Upper lobe of left lung (tissue), 6 donors: ENCODE results near the gene LRRC2. TPM values are rescaled to one million over a fixed set of nuclear protein-coding genes. Genes with fewer than 3 reads are reported as not detected.

Experiments used
- ATAC-seq, 2 donors: fragments of 200-7000 bp; cut with Tn5 transposase; one replicate each; pipeline ENCODE4 v1.9.1; 2022; ENCODE audit warnings: mild to moderate bottlenecking in 2 of 2, moderate library complexity in 2 of 2; ENCODE audit not compliant: low FRiP score in 2 of 2
- DNase-seq, 2 donors: peaks; one replicate each; pipeline ENCODE4 v3.0.0-alpha.2; 2019 to 2020
- H3K27ac ChIP-seq, 4 donors: fragments of 200-600 bp; sonication (generic); one replicate each; pipeline ENCODE4 v1.5.1; 2016 to 2019
- H3K27me3 ChIP-seq, 4 donors: fragments of 200-600 bp; sonication (generic); one replicate each; pipeline ENCODE4 v1.5.1; 2017 to 2019
- H3K36me3 ChIP-seq, 4 donors: fragments of 200-600 bp; sonication (generic); one replicate each; pipeline ENCODE4 v1.5.1; 2016 to 2019
- H3K4me1 ChIP-seq, 4 donors: fragments of 200-600 bp; sonication (generic); one replicate each; pipeline ENCODE4 v1.5.1; 2018 to 2019
- H3K4me3 ChIP-seq, 4 donors: fragments of 200-600 bp; sonication (generic); one replicate each; pipeline ENCODE4 v1.5.1; 2017 to 2019; ENCODE audit warnings: mild to moderate bottlenecking in 2 of 4, moderate library complexity in 1 of 4
- H3K9me3 ChIP-seq, 4 donors: fragments of 200-600 bp; sonication (generic); one replicate each; pipeline ENCODE4 v1.5.1; 2018 to 2019
- CTCF ChIP-seq, 6 experiments: fragments of 450-650 bp in 4 of 6; fragments of 200-600 bp in 2 of 6; sonication (generic) in 2 of 6; IDR thresholded peaks; one replicate each; pipeline ENCODE4 v1.5.1; 2016 to 2019; ENCODE audit warnings: antibody characterized with exemption in 6 of 6
- EP300 ChIP-seq, 4 donors: sonication (generic); formaldehyde crosslinking; IDR thresholded peaks; one replicate each; pipeline ENCODE4 v1.5.1; 2017; ENCODE audit warnings: antibody characterized with exemption in 4 of 4, control low read depth in 2 of 4
- POLR2A ChIP-seq, 4 donors: fragments of 450-650 bp; IDR thresholded peaks; one replicate each; pipeline ENCODE4 v1.5.1; 2016 to 2017; ENCODE audit warnings: antibody characterized with exemption in 4 of 4, mild to moderate bottlenecking in 2 of 4
- POLR2AphosphoS5 ChIP-seq, 2 donors: sonication (generic); formaldehyde crosslinking; IDR thresholded peaks; one replicate each; pipeline ENCODE4 v1.5.1; 2017; ENCODE audit warnings: antibody characterized with exemption in 2 of 2
- WGBS, 2 donors: methylation state at CpG; one replicate each; pipeline ENCODE4 v1.1.5; 2017 to 2018; 5-methylcytosine and 5-hydroxymethylcytosine counted together
- total RNA-seq, 6 donors: library from RNA; depleted of rRNA in 4 of 6; stranded (reverse); fragments of >200 nt in 4 of 6; gene quantifications; one replicate each; pipeline versions ENCODE4 v1.1.0 to v1.2.1, GENCODE V29; 2016 to 2021
- donor health status: DM: no; HTN: no; CAD: no; lungs with moderate emphysema.
- donor health status: DM: no; HTN: yes; CAD: no; lungs with severe emphysema.

LRRC2 gene
- total RNA-seq, 6 donors from 2014 or later = 1.1 to 4.2 (median 1.5) TPM

- Histone ChIP-seq H3K4me1 (peaks cover 0 to 12% (median 5%) of the 10 kb centered on the region in 4 donors), H3K9me3 (no peaks in the 10 kb centered on the region), H3K36me3 (no peaks in the 10 kb centered on the region), H3K27me3 (no peaks in the 10 kb centered on the region), H3K4me3 (peak overlapping the region in 3 of 4 donors; percentile 29 to 50 (median 45)), H3K27ac (peak overlapping the region in 2 of 4 donors; percentile 39 to 54)
- DNase-seq (peak in 1 of 2 donors; percentile 94), ATAC-seq (peak; percentile 89 to 94)
- 22 to 53% methylated on average over 17 to 22 of the region's 22 CpGs for WGBS, 2 donors
- TF ChIP-seq EP300 (IDR thresholded peaks at IDR 0.05) (no peak), CTCF (IDR thresholded peaks at IDR 0.05) (peak; percentile 26 to 87 (median 62)), POLR2A (IDR thresholded peaks at IDR 0.05) (peak in 1 of 4 donors; percentile 24), POLR2AphosphoS5 (IDR thresholded peaks at IDR 0.05) (peak in 1 of 2 donors; percentile 28)
These were observed 7.7 kb downstream of the LRRC2 start for GRCh38 chr3:46558184-46559043.

- TF ChIP-seq CTCF (IDR thresholded peaks at IDR 0.05) (no peak), POLR2AphosphoS5 (IDR thresholded peaks at IDR 0.05) (no peak), EP300 (IDR thresholded peaks at IDR 0.05) (no peak), POLR2A (IDR thresholded peaks at IDR 0.05) (no peak)
- DNase-seq = no peak
- no peak overlapping the region for H3K4me3 ChIP-seq
- no peaks in the 10 kb centered on the region for H3K36me3 ChIP-seq
- 51 to 66% methylated on average over 6 of the region's 6 CpGs for WGBS, 2 donors
- H3K4me1 ChIP-seq = peaks cover 0 to 12% (median 5%) of the 10 kb centered on the region in 4 donors
- ATAC-seq = no peak
- H3K9me3 ChIP-seq = no peaks in the 10 kb centered on the region
- no peaks in the 10 kb centered on the region for H3K27me3 ChIP-seq
- H3K27ac ChIP-seq = no peak overlapping the region
These were observed 8.3 kb downstream of the LRRC2 start for GRCh38 chr3:46557814-46558183.

- Histone ChIP-seq H3K9me3 (no peaks in the 10 kb centered on the region), H3K36me3 (no peaks in the 10 kb centered on the region), H3K27me3 (no peaks in the 10 kb centered on the region), H3K27ac (no peak overlapping the region), H3K4me3 (no peak overlapping the region), H3K4me1 (peaks cover 0 to 4% (median 2%) of the 10 kb centered on the region in 4 donors)
- 0 to 25% methylated on average over 1 of the region's 1 CpG for WGBS, 2 donors
- ATAC-seq (no peak), DNase-seq (no peak)
- TF ChIP-seq POLR2A (IDR thresholded peaks at IDR 0.05) (no peak), EP300 (IDR thresholded peaks at IDR 0.05) (no peak), CTCF (IDR thresholded peaks at IDR 0.05) (no peak), POLR2AphosphoS5 (IDR thresholded peaks at IDR 0.05) (no peak)
These were observed 12.9 kb downstream of the LRRC2 start for GRCh38 chr3:46553154-46553553.

- no peaks in the 10 kb centered on the region for H3K36me3 ChIP-seq
- H3K27me3 ChIP-seq = no peaks in the 10 kb centered on the region
- no peak overlapping the region for H3K27ac ChIP-seq
- no peaks in the 10 kb centered on the region for H3K4me1 ChIP-seq
- no peaks in the 10 kb centered on the region for H3K9me3 ChIP-seq
- 91 to 100% methylated on average over 1 of the region's 1 CpG for WGBS, 2 donors
- DNase-seq = no peak
- no peak overlapping the region for H3K4me3 ChIP-seq
- TF ChIP-seq POLR2AphosphoS5 (IDR thresholded peaks at IDR 0.05) (no peak), CTCF (IDR thresholded peaks at IDR 0.05) (no peak), POLR2A (IDR thresholded peaks at IDR 0.05) (no peak), EP300 (IDR thresholded peaks at IDR 0.05) (no peak)
- ATAC-seq = no peak
These were observed 13.6 kb downstream of the LRRC2 start for GRCh38 chr3:46552538-46552937.
